HT1080 (cell line): Measurements from ENCODE around the gene CYLD. TPM values are rescaled to one million over a fixed set of nuclear protein-coding genes. Genes with fewer than 3 reads are reported as not detected.

Source experiments
- DNase-seq: peaks from one replicate; pipeline ENCODE4 v3.0.0-alpha.2; 2015; ENCODE audit warnings: low read depth
- total RNA-seq: library from RNA; depleted of rRNA; stranded (reverse); fragments of >200 nt; shearing (Covaris generic); gene quantifications from 2 replicates; pipeline ENCODE4 v1.2.3, GENCODE V29; 2014

Gene CYLD
- total RNA-seq, 1 experiment from 2014 or later = 11.8 TPM

DNA sequence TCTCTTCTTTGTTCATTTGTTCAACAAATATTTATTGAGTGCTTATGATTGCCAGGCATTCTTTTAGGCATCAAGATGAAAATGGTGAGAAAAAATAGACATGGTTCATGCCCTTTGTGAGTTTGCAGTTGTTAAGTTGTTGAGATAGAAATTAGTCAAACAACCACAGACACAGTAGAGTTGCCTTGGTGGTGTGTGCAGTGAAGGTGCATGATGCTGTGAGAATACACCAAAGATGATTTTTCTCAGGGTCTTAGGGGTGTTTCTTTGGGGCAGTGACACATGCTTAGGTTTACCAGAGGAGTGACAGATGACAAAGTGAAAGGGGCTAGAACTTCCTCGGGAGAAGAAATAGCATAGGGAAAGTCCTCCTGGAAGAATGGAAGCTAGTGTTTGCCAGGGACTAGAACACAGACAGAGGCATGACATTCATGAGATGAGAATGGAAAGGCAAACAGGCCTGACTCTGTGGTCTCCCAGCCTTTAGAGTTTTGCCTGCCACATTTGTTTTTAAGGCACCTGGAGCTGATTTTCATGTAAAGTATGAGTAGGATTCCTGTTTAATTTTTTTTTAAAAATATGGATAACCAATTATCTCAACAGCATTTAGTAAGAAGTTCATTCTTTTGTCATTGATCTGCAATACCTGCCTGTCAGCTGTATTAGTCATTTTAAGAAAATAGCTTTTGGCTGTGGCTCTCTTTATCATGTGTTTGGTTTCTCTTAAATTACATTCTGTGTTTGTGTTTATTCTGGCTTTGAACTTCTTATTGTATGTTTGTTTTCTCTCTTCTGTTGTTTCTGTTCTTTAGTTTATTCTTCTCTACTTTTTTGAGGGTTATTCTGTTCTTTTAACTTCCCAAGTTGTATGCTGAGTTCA lies 36.6 kb downstream of the CYLD start:
- DNase-seq = no peak

DNA sequence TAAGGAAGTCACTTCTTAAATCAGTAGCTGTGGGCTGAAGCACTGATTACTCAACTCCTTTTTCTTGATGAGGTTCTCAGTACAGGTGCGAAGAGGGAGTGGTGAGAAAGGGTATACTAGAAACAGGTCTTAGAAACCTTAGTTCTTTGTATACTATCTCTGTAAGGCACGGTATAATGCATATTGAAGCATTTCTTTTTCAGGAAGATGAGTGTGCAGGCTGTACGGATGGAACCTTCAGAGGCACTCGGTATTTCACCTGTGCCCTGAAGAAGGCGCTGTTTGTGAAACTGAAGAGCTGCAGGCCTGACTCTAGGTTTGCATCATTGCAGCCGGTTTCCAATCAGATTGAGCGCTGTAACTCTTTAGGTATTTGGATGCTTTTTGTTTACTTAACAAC lies 39.2 kb downstream of the CYLD start:
- DNase-seq = no peak

DNA sequence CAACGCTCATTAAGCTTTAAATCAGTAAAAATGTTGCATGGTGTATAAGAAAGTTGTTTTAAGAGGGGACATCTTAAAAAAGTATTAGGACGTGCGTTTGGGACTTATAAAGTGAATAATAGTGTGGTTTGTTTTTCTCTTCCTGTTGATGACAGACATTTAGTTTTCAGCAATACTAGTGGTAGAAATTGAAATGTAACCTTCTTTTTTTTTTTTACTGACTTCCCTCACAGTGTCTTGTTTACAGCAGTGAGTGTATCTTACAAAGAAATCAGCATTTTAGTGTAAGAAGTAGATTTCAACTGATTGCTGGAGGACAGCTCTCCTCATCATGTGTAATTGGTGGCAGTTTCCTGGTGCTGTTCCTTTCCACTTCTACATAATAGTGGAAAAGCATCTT lies 39.6 kb downstream of the CYLD start:
- no peak for DNase-seq

DNA sequence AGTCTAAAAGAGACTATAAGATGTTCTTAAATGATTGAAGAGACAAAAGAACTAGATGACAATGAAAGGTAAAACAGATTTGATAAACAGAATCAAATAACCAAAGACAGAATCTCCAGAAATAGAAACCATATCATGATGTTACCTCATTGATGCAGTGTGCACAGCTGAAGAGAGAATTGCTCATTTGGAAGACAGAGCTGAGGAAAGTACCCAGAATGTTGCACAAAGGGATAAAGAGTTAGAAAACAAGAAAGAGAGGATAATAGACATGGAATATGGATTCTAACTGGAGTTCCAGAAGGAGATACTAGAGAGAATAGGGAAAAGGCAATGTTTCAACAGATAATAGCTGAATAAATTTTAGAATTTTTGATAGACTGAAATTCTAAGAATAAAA lies 47.9 kb downstream of the CYLD start:
- no peak for DNase-seq

DNA sequence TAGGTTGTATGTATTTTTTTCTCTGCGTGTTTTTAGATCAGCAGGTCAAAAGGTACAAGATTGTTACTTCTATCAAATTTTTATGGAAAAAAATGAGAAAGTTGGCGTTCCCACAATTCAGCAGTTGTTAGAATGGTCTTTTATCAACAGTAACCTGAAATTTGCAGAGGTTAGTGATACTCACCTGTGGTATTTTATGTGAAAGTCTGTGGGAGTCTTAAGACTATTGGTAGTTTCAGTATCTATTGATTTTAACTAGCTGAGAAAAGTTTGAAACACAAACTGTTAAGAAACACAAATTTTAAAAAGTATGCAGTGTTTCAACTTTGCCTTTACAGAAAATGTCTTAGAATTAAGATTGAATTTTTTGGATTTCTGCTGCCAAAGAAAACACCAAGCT lies 49.6 kb downstream of the CYLD start:
- DNase-seq = no peak

DNA sequence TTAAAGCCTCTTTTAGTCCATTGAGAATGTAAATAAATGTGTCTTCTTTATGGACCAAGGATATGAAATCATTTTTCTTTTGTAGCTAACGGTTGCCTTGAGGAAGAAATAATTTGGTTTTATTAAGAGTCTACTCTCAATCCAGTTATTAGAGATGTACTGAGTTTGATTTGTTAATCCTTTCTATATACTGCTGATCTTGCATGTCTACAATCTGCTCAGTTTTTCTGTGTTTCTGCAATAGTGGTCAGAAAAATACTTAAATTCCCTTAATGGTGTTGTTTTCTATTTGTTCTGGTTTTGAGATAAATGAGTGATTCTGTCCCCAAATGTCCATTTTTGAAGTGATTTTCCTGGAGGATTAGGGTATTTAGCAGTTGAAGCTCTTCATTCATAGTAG lies 54.9 kb downstream of the CYLD start:
- no peak for DNase-seq

DNA sequence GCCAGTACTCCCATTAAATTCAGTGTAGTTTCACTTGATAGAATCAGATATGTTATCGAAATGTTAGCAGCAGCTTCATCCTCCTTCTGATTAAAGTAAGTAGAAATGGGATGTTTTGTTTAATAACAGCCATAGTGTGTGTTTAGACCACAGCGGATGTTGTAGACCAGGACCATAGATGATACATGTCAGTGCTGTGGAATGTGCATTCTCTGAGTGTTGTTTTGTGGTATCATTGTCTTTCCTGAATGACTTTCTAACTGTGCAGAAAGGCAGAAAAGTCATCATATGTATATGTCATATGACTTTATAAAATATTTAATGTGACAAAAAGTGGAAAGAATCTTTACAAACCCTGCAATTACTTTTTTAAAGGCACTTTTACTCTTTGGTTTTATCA lies 55.6 kb downstream of the CYLD start:
- peak; percentile 65 for DNase-seq

DNA sequence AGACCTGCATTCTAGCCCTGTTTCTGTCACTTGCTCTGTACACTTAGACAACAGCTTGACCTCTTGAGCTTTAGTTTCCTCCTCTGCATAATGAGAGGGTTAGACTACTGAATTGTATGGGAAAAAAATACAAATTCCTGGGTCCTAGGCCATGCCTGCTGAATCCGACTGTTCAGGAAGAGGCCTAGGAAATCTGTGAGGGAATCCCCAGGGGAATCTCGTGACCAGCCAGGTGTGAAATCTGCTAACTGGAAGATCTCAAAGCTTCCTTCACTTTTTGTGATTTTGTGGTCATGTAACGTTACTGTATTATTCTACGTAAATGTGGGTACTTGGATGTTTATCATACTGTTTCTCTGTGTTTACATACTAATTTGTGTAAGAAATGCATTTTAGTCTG lies 58.2 kb downstream of the CYLD start:
- DNase-seq = no peak

DNA sequence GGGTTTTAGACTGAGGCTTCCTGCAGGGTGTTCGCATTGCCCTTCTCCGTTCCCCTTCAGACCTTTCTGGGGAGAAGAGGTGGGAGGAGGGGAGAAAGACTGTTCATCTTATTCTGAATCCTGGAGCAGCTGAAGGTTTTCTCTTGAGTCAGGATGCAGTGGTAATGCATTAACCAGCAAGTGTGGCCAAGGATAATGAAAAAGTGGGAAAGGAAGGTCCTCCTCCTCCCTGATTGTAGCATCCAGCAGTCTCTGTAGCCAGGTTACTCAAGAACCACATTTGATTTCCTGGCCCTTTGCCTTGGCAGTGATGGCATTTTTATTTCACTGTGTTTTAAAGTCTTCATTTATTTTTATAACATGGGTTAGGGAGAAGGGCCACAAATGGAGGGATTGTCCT lies 59.1 kb downstream of the CYLD start:
- no peak for DNase-seq

DNA sequence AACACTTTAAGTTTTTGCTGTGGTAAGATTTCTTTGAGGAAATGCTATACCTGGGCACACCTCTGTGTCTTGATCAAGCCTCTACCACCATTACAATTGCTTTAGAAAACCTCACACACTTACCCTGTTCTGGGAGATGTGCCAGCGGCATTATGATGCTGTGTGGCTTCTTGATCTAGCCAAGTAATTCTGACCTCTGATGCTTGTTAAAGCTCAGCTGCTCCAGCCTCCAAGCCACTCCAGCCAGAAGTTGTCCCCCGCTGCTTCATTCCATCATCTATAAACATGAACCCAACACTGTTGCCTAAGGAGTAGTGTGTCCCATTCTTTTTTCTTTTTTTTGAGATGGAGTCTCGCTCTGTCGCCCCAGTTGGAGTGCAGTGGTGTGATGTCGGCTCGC lies 60.1 kb downstream of the CYLD start:
- DNase-seq = no peak

DNA sequence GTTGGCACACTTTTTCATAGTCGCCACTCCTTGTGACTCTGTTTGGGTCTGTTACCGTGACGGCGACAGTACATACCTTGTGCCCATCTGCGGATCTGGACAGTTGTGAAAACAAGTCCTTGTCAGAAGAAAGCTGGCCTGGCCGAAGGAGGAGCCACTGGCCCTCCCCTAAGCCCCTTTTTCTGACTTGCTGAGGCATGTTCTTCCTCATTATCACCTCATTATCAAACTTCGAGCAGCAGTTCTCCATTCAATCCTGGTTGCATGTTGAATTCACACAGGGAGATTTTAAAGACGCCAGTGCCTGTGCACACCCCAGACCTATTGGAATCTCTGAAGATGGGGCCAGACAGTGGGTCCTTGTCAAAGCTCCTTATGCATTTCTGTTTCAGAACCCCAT lies 61.1 kb downstream of the CYLD start:
- no peak for DNase-seq

DNA sequence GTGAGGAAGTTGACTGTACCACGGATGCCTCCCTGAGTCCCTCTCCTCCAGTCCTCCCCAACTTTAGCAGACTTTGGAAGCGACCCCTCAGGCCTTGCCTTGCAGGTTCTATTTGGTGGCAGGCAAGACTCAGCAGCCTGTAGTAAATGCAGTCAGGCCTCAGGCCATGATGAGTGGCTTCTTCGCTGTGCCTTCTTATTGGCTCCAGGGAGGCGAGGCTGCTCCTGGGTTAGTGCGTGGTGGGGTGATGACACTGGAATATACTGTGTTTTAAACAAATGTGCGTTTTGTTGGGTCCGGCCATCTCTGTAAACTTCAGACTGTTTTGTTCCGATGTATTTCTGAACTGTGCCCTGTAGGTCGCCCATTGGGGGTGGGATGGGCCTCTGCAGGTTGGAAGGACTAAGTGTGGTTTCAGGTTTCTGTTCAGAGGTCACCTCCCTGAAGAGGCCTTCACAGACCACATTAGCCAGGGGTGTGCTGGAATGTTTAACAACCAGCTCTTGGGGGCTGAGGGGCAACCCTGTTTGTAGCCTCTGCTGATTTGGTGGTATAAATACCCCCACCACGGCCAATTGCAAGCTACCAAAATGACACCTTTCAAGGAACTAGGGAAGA lies 62.5 kb downstream of the CYLD start:
- no peak for DNase-seq

DNA sequence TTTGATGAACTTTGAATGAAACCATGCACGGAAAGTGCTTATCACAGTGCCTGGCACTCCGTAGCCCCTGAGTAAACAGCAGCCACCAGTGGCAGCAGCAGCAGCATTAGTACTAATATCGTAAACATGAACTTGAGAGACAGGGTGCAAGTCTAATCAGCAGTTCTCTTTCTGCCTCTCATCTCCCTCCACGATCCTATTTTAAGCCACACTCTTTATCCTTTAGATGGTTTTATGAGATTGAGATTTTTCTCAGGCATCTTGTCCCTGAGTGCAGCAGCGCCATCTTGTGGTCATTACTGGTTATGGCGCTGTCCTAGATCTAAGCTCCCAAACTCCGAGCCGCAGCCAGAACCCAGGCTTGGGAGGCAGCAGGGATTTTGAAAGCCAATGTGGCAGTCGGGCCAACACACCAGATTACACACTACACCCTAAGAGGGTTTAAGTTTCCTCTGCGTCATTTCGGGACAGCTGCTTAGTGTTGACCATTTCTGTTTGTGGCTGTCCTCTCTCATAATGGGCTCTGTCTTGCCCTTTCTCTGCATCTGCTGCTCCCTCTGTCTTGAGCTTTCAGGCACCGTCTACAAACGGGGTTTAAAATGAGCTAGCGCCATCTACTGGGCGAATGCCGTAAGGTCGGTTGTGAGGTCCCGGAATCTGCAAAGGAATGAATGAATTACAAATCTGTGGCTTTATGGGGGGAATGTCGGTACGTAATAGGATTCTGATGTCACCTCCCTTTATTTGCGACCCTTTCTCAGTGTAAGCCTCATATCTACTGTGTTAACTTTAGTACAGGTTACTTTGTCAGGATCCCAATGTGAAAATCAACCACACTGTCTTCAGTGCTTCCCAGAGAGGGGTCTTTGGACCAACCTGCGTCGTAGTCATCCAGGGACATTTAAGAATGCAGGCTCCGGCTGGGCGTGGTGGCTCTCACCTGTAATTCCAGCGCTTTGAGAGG lies 64.5 kb downstream of the CYLD start:
- peak; percentile 78 for DNase-seq

DNA sequence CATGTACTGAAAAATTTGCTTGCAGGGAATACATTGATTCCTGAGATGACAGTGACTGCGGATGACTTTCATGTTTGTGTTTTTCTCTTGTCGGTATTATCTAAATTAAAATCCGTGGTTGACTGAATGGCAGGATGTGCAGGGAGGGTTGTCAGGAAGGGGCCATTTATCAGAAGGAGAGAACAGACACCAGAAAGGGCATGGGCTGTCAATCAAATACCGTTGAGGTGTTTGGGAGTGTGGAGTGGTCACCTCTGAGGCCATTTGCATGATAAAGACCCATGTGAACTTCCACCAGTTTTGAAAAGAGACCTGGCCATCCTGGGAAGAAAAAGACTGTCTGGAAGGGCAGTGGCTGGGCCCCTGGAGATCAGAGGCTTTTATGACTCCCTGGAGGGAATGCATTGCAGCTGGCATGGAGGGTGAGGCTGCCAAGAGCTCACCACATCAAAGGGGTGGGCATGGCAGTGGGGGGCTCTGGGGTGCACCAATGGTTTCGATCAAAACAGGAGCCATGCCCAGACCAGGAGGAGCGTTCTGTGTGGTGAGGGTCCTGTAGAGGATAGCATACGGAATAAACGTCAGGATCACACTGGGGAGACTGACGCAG lies 67.1 kb downstream of the CYLD start:
- no peak for DNase-seq

DNA sequence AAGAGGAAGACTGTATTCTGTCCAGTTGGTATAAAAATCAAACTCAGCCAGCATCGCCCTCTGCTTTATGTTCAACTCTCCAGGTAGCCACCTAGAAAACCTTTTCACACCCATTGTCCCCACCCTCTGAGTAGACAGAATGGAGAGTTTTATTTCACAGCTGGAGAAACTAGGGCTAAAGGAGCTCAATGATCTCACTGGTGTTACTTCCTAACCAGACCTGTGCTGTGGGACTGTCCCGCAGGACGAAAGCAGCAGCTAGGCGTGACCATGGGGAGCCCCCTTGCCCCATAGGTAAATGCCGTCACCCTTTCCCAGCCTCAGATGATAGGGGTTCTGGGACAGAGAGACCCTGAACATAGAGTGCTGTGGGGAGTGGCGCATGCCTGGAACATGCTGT lies 67.7 kb downstream of the CYLD start:
- no peak for DNase-seq

DNA sequence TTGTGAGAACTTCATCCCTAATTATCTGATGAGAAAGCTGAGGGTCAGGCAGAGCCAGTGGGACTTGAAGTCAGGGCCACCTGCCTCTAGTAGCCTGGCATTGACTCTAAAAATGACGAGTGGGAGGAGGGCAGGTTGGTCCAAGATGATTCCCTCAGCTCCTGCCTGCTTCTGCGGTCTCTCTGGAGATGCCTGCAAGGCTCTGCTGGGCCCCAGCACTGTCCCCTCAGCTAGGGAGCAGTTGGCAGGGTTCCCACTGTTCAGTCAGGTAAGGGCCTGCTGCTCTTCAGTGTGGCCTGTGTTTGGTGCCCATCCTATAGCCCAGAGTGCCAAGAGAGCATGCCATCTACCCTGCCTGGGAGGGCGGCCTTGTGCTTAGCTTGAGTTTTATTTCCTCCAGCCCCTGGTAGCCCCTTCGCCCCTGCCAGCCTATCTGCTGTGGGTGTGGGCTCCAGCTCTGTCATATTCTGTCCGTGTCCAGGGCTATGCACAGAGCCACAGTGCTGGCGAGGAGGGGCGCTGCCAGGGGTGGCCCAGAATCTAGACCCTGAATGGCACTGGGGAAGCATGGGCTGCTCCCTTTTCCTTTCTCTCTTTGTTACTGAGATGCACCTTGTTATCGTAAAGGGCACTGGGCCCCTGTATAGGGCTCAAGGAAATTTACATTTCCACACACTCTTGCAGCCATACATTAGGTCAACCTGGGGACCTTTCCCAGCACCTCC lies 68.5 kb downstream of the CYLD start:
- DNase-seq = no peak

DNA sequence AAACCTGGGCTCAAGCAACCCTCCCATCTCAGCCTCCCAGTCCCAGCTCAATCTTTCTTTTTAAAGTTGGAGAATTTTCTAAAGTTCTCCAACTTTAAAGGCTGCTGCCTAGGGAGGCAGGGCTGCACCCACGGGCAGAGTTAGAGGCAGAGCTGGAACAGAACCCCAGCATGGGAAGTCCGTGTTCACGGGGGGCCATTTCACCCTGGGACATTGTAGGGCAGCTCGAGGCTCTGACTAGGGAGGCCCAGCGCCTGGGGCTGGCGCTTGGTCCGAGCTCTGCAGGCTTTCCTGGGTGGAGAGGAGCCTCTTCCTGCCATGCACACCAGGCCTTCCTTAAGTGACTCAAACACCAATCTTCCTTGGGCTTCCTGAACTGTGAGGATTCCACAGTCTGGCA lies 70.2 kb downstream of the CYLD start:
- DNase-seq = no peak

DNA sequence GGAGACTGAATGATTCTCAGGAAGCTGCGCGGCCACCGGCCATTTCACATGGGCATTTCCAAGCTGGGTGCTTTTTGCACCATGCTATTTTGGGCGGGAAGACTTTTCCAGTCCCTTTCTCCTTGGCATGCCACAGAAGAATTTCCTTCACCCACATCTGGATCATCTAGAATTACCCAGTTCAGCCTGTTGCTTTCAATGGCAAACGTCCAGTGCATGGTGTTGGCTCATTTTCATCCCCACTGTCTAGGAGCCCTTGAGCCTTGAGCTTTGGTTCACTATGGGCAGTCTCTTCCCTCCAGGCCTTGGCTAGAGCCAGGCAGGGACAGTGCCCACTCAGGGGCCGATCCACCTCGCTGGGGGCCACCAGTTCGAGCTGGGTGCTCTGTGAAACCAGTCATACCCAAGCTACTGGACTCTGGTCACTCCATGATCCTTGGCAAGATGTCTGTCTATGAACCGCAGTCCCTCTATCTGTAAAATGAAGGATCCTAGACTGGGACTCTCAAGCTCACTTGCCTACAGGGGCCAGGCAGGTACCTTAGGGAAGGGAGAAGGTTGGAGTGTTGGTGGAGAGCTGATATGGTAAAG lies 71.1 kb downstream of the CYLD start:
- DNase-seq = no peak

DNA sequence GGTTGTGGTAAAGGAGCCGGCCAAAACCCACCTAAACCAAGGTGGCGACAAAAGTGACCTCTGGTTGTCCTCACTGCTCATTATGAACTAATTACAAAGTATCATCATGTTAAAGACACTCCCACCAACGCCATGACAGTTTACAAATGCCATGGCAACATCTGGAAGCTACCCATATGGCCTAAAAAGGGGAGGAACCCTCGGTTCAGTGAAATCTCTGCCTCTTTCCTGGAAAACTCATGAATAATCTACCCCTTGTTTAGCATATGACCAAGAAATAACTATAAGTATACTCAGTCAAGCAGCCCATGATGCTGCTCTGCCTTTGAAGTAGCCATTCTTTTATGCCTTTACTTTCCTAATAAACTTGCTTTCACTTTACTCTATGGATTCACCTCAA lies 72.2 kb downstream of the CYLD start:
- no peak for DNase-seq

DNA sequence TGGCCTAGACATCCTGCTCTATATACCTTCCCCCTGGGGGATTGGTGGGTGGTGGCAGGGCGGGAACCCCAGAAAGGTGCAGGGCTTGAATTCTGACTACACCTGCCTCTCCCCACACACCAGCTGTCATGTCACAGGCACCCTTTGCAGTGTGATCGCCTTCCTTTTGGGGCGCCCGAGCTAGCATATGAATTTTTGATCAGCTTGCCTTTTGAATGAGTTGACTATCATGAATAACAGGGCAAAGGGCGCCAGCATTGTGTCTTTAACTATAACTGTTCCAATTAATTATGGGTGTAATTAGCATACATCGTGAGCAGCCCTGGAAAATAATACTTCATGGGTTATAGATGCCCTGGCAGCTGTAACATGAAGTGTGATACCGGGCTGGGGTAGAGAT lies 72.7 kb downstream of the CYLD start:
- no peak for DNase-seq

DNA sequence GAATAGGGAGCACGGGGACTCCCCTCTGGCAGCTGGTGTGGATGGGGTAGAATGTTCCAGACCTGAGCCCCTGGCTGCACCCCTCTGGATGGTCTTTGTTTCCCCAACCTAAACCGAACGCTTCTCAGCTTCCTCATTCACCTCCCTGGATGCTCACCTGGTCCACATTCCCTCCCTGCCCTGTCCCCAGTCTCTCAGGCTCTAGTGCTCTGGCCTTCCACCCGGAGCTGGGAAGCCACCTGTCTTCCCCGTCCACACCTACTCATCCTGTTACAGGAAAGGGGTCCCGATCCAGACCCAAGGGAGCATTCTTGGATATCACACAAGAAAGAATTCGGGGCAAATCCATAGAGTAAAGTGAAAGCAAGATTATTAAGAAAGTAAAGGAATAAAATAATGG lies 73.5 kb downstream of the CYLD start:
- no peak for DNase-seq
